Kidney epithelial cell (primary cell): ENCODE measurements around the gene JTB. TPM values are rescaled to one million over a fixed set of nuclear protein-coding genes. Genes with fewer than 3 reads are reported as not detected.
"Not testable (repeated sequence)": the region's sequence is repeated elsewhere in the genome, so short reads cannot be mapped to it uniquely, and the experiment has no call there.

Experiments
- DNase-seq: peaks from one replicate; pipeline ENCODE4 v3.0.0-alpha.2; 2010; ENCODE audit warnings: low read depth
- H3K27me3 ChIP-seq: 2 replicates; pipeline ENCODE4 v1.6.0; 2011; ENCODE audit warnings: low read length; ENCODE audit not compliant: control insufficient read depth, insufficient read depth
- H3K36me3 ChIP-seq: 2 replicates; pipeline ENCODE4 v1.5.1; 2011; ENCODE audit warnings: low read length; ENCODE audit not compliant: control insufficient read depth, insufficient read depth
- H3K4me3 ChIP-seq: 2 replicates; pipeline ENCODE4 v1.5.1; 2011; ENCODE audit warnings: low read depth, mild to moderate bottlenecking, control low read depth, low read length
- total RNA-seq: library from RNA; depleted of rRNA; stranded (reverse); fragments of >200 nt; gene quantifications from 2 replicates; pipeline ENCODE4 v1.2.3, GENCODE V29; 2015
- TF ChIP-seq, protein P1 (sequence below): IDR thresholded peaks from 2 replicates; pipeline ENCODE4 v1.5.1; 2011; ENCODE audit warnings: mild to moderate bottlenecking, moderate library complexity, low read length, control low read depth, inconsistent platforms; ENCODE audit not compliant: insufficient read depth, poor library complexity, severe bottlenecking

The JTB gene
- total RNA-seq, 1 donor from 2014 or later: 220 TPM

DNA sequence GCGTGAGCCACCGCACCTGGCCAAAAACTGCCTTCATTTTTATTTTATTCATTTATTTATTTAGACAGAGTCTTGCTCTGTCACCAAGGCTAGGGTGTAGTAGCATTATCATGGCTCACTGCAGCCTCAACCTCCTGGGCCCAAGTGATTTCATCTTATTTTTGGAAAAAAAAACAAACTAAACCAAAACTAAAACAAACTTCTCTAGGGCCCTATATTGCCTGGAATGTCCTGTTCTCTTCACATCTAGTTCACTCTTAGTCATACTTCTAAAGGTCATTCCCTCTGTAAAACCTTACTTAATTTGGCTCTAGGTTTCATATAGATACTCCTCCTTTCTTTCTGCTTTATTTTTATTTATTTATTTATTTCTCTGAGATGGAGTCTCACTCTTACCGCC is 28.7 kb upstream of the JTB start:
- TF ChIP-seq, protein P1, sequence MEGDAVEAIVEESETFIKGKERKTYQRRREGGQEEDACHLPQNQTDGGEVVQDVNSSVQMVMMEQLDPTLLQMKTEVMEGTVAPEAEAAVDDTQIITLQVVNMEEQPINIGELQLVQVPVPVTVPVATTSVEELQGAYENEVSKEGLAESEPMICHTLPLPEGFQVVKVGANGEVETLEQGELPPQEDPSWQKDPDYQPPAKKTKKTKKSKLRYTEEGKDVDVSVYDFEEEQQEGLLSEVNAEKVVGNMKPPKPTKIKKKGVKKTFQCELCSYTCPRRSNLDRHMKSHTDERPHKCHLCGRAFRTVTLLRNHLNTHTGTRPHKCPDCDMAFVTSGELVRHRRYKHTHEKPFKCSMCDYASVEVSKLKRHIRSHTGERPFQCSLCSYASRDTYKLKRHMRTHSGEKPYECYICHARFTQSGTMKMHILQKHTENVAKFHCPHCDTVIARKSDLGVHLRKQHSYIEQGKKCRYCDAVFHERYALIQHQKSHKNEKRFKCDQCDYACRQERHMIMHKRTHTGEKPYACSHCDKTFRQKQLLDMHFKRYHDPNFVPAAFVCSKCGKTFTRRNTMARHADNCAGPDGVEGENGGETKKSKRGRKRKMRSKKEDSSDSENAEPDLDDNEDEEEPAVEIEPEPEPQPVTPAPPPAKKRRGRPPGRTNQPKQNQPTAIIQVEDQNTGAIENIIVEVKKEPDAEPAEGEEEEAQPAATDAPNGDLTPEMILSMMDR: no peak
- Histone ChIP-seq H3K4me3 (no peak overlapping the region), H3K36me3 (no peaks in the 10 kb centered on the region), H3K27me3 (no peaks in the 10 kb centered on the region)
- no peak for DNase-seq

DNA sequence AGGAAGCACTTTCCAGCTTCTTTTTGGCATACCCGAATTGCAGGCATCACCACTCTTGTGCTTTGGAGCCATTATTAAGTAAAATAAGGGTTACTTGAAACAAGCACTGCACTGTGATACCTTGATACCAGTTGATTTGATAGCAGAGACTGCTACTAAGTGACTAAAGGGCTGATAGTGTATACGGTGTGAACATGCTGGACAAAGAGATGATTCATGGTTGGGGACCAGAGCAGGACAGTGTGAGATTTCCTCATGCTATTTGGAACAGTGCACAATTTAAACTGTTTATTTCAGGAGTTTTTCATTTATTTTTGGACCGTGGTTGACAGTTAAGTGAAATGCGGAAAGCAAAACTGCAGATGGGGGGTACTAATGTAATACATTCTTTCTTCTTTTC is 22.9 kb upstream of the JTB start:
- DNase-seq: no peak
- no peak overlapping the region for H3K4me3 ChIP-seq
- H3K36me3 ChIP-seq: no peaks in the 10 kb centered on the region
- no peaks in the 10 kb centered on the region for H3K27me3 ChIP-seq
- TF ChIP-seq, protein P1: no peak

DNA sequence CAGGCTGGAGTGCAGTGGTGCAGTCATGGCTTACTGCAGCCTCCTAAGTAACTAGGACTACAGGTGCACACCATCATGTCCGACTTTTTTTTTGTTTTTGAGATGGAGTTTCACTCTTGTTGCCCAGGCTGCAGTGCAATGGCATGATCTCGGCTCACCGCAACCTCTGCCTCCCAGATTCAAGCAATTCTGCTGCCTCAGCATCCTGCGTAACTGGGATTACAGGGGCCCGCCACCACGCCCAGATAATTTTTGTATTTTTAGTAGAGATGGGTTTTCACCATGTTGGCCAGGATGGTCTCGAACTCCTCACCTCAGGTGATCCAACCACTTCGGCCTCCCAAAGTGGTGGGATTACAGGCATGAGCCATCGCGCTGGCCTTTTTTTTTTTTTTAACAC is 19.4 kb upstream of the JTB start:
- not testable (repeated sequence) for H3K36me3 ChIP-seq, H3K4me3 ChIP-seq, DNase-seq, H3K27me3 ChIP-seq

DNA sequence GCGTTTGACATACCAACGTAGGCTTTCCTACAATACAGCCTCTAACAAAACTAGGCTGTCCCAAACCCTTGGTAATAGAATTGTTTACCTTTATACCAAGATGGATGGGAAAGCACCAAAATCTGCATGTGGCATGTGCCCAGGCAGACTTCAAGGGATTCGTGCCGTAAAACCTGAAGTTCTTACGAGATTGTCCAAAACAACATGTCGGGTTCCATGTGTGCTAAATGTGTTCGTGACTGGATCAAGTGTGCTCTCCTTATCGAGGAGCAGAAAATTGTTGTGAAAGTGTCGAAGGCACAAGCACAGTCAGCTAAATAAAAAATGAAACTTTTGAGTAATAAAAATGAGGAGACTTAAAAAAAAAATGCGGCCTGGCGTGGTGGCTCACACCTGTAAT is 18.2 kb upstream of the JTB start:
- H3K36me3 ChIP-seq: peaks cover 2% of the 10 kb centered on the region
- no peaks in the 10 kb centered on the region for H3K27me3 ChIP-seq
- no peak for DNase-seq
- TF ChIP-seq, protein P1: no peak
- H3K4me3 ChIP-seq: no peak overlapping the region

DNA sequence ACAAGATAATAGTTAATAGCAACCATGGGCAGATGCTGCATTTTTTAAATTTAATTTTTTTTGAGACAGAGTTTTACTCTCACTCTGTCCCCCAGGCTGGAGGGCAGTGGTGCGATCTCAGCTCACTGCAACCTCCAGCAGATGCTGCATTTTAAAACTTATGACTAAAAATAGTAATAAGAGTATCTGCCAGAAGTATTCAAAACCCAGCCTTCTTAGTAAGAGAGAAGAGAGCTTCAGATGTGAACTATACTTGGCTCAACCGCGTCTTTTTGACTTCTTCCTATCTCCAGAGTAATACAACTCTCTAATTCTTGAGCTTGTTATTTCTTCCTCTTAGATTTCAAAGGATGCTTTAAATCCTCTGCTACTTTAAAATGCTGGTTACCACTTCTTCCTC is 17.7 kb upstream of the JTB start:
- TF ChIP-seq, protein P1: no peak
- no peaks in the 10 kb centered on the region for H3K27me3 ChIP-seq
- DNase-seq: no peak
- peaks cover 2% of the 10 kb centered on the region for H3K36me3 ChIP-seq
- H3K4me3 ChIP-seq: no peak overlapping the region

DNA sequence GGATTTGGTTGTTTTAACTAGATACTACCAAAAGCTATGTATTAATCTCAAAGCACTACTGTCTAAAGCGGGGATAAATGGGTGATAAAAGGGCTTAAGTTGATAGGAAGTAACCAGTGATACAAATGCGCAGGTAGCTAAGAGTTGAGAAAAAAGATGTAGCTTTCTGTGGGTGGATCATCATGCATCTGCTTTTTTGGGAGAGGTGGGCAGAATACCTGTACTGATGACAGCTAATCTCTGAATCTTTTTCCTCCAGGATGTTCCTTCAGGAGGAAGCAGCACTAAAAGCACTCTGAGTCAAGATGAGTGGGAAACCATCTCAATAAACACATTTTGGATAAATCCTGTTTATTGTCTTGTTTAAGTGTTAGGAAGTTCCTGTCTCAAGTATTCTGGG is 14.3 kb upstream of the JTB start:
- peaks cover 2% of the 10 kb centered on the region for H3K36me3 ChIP-seq
- DNase-seq: no peak
- TF ChIP-seq, protein P1: no peak
- H3K27me3 ChIP-seq: no peaks in the 10 kb centered on the region
- H3K4me3 ChIP-seq: peak overlapping the region; percentile 74
